Neural progenitor cell (in vitro differentiated cells): ENCODE data around the gene LRCH4. TPM values are rescaled to one million over a fixed set of nuclear protein-coding genes. Genes with fewer than 3 reads are reported as not detected.

ENCODE experiments used
- DNase-seq: peaks from one replicate; pipeline ENCODE4 v3.0.0-alpha.2; 2016; ENCODE audit warnings: low spot score
- H2AFZ ChIP-seq: fragments of 200-600 bp; sonication (generic); replicated peaks from 2 replicates; pipeline ENCODE4 v1.6.1; 2016; ENCODE audit warnings: antibody characterized with exemption
- H3F3A ChIP-seq: fragments of 200-600 bp; sonication (generic); 2 replicates; pipeline ENCODE4 v1.6.1; 2016; ENCODE audit warnings: antibody characterized with exemption, low read depth
- H3K27ac ChIP-seq: fragments of 200-600 bp; sonication (generic); 2 replicates; pipeline ENCODE4 v1.5.1; 2016; ENCODE audit warnings: mild to moderate bottlenecking
- H3K27me3 ChIP-seq: fragments of 200-600 bp; sonication (generic); 2 replicates; pipeline ENCODE4 v1.6.1; 2016; ENCODE audit warnings: mild to moderate bottlenecking, moderate library complexity
- H3K36me3 ChIP-seq: fragments of 200-600 bp; sonication (generic); 2 replicates; pipeline ENCODE4 v1.5.1; 2016
- H3K4me1 ChIP-seq: fragments of 200-600 bp; sonication (generic); 2 replicates; pipeline ENCODE4 v1.6.1; 2016; ENCODE audit warnings: mixed run types
- H3K4me2 ChIP-seq: fragments of 200-600 bp; sonication (generic); 2 replicates; pipeline ENCODE4 v1.6.1; 2016
- H3K4me3 ChIP-seq: fragments of 200-600 bp; sonication (generic); 2 replicates; pipeline ENCODE4 v1.5.1; 2016
- H3K79me2 ChIP-seq: fragments of 200-600 bp; sonication (generic); 2 replicates; pipeline ENCODE4 v1.6.1; 2016; ENCODE audit warnings: low read depth
- H3K9ac ChIP-seq: fragments of 200-600 bp; sonication (generic); 2 replicates; pipeline ENCODE4 v1.6.1; 2016
- H3K9me3 ChIP-seq: fragments of 200-600 bp; sonication (generic); 2 replicates; pipeline ENCODE4 v1.5.1; 2016; ENCODE audit warnings: low read depth
- H4K20me1 ChIP-seq: fragments of 200-600 bp; sonication (generic); 2 replicates; pipeline ENCODE4 v1.6.1; 2016; ENCODE audit warnings: low read depth
- H3K27ac Mint-ChIP-seq: 3 replicates; pipeline ENCODE4 v1.8.0; 2021; ENCODE audit warnings: mixed read lengths
- H3K27me3 Mint-ChIP-seq: 2 replicates; pipeline ENCODE4 v1.8.0; 2022; ENCODE audit warnings: low read depth, mild to moderate bottlenecking, inconsistent platforms, moderate library complexity, mixed read lengths; ENCODE audit not compliant: insufficient read depth
- H3K36me3 Mint-ChIP-seq: 3 replicates; pipeline ENCODE4 v1.8.0; 2021; ENCODE audit warnings: mixed read lengths
- H3K4me1 Mint-ChIP-seq: 3 replicates; pipeline ENCODE4 v1.8.0; 2021; ENCODE audit warnings: mixed read lengths
- H3K4me3 Mint-ChIP-seq: 3 replicates; pipeline ENCODE4 v1.8.0; 2021; ENCODE audit warnings: mild to moderate bottlenecking, moderate library complexity, mixed read lengths
- H3K9me3 Mint-ChIP-seq: 3 replicates; pipeline ENCODE4 v1.8.0; 2020; ENCODE audit warnings: mixed read lengths
- EZH2 ChIP-seq: fragments of 200-600 bp; sonication (generic); IDR thresholded peaks from 2 replicates; pipeline ENCODE4 v1.6.1; 2017; ENCODE audit warnings: antibody characterized with exemption, mild to moderate bottlenecking, moderate library complexity
- EZH2phosphoT487 ChIP-seq: fragments of 200-600 bp; sonication (generic); IDR thresholded peaks from 2 replicates; pipeline ENCODE4 v1.6.1; 2017; ENCODE audit warnings: antibody characterized with exemption
- total RNA-seq: library from RNA; depleted of rRNA; stranded (reverse); fragments of >200 nt; gene quantifications from 2 replicates; pipeline ENCODE4 v1.2.3, GENCODE V29; 2015; ENCODE audit warnings: low replicate concordance
- TF ChIP-seq, protein P1 (sequence below): fragments of 200-600 bp; sonication (generic); IDR thresholded peaks from 2 replicates; pipeline ENCODE4 v1.5.1; 2017; ENCODE audit warnings: antibody characterized with exemption, mild to moderate bottlenecking

Gene LRCH4
- total RNA-seq, 1 donor from 2014 or later, result 4.5 TPM

DNA sequence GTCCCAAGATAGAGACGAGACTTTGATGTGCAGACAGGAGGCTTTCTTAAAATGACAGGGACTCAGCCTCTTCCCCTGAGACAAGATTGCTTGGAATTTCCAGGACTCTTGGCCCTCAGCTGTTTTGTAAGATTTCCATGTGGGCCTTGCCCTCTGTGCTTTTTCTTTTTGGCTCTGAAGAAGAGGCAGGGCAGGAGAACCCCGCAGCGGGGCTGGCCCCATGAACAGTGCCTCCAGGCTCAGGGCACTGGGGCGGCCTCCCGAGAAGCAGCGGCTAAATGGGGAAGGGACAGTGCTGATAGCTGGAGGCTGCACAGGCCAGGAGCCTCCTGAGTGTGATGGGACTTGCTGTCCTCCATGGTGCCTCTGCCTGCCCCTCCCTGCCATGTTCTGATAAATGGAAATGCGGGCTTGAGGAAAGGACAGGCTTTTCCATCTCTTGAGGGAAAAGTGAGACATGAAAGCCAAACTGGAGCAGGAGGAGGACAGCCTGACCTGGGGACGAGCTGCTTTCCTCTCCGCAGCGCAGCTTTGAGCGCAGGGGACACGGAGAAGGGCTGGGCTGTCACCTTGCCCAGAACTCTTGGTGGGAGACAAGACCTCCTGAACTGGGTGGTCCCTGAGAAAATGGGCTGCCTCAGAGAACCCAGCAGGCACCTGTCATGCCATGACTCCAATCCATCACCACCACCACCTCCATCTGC is 24.3 kb downstream of the LRCH4 start:
- H3K9me3 ChIP-seq, result no peaks in the 10 kb centered on the region
- no peaks in the 10 kb centered on the region for H3K79me2 ChIP-seq
- H3K36me3 ChIP-seq, result no peaks in the 10 kb centered on the region
- TF ChIP-seq, protein P1, sequence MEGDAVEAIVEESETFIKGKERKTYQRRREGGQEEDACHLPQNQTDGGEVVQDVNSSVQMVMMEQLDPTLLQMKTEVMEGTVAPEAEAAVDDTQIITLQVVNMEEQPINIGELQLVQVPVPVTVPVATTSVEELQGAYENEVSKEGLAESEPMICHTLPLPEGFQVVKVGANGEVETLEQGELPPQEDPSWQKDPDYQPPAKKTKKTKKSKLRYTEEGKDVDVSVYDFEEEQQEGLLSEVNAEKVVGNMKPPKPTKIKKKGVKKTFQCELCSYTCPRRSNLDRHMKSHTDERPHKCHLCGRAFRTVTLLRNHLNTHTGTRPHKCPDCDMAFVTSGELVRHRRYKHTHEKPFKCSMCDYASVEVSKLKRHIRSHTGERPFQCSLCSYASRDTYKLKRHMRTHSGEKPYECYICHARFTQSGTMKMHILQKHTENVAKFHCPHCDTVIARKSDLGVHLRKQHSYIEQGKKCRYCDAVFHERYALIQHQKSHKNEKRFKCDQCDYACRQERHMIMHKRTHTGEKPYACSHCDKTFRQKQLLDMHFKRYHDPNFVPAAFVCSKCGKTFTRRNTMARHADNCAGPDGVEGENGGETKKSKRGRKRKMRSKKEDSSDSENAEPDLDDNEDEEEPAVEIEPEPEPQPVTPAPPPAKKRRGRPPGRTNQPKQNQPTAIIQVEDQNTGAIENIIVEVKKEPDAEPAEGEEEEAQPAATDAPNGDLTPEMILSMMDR, result no peak
- TF ChIP-seq EZH2, result no peak
- no peak for TF ChIP-seq EZH2phosphoT487
- DNase-seq, result no peak
- H3K4me3 ChIP-seq, result no peak overlapping the region
- H3K9me3 Mint-ChIP-seq, result peaks cover 2% of the 10 kb centered on the region
- H2AFZ ChIP-seq, result no peak overlapping the region
- H3K27me3 ChIP-seq, result no peaks in the 10 kb centered on the region
- H4K20me1 ChIP-seq, result no peaks in the 10 kb centered on the region
- H3K27ac Mint-ChIP-seq, result peak overlapping the region; percentile 69
- no peaks in the 10 kb centered on the region for H3K4me1 ChIP-seq
- H3F3A ChIP-seq, result peaks cover 3% of the 10 kb centered on the region
- H3K4me1 Mint-ChIP-seq, result peaks cover 7% of the 10 kb centered on the region
- no peak overlapping the region for H3K9ac ChIP-seq
- H3K4me3 Mint-ChIP-seq, result no peak overlapping the region
- H3K27me3 Mint-ChIP-seq, result peaks cover 2% of the 10 kb centered on the region
- H3K36me3 Mint-ChIP-seq, result peaks cover 2% of the 10 kb centered on the region
- H3K27ac ChIP-seq, result no peak overlapping the region
- no peak overlapping the region for H3K4me2 ChIP-seq

DNA sequence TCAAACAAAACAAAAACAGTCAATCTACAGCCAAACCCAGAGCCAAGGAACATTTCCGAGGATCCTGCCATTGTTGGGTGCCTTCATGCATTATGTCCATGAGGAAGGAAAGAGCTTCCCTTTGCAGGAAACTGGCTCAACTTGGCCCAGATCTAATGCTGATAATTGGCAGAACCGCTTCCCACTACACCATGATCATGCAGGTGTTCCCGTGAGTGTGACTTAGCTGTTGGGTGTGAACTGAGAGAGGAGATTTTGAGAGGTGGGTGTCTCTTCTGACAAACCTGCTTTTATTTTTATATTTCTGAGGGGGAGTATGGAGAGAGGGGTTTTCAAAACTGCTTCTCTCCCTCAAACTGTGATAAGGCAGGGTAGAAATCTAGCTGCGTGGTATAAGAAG is 26.8 kb downstream of the LRCH4 start:
- Histone ChIP-seq H3F3A (peaks cover 3% of the 10 kb centered on the region), H3K27ac (no peak overlapping the region), H3K4me2 (no peak overlapping the region), H3K9ac (no peak overlapping the region), H4K20me1 (no peaks in the 10 kb centered on the region), H3K4me3 (no peak overlapping the region), H3K9me3 (no peaks in the 10 kb centered on the region), H3K27me3 (no peaks in the 10 kb centered on the region), H3K36me3 (no peaks in the 10 kb centered on the region), H3K79me2 (no peaks in the 10 kb centered on the region), H3K4me1 (no peaks in the 10 kb centered on the region), H2AFZ (no peak overlapping the region)
- H3K36me3 Mint-ChIP-seq, result peaks cover 4% of the 10 kb centered on the region
- no peak for DNase-seq
- H3K27me3 Mint-ChIP-seq, result peaks cover 2% of the 10 kb centered on the region
- TF ChIP-seq EZH2phosphoT487 (no peak), EZH2 (no peak)
- TF ChIP-seq, protein P1, result no peak
- H3K9me3 Mint-ChIP-seq, result no peaks in the 10 kb centered on the region
- H3K4me1 Mint-ChIP-seq, result peaks cover 2% of the 10 kb centered on the region
- H3K4me3 Mint-ChIP-seq, result peak overlapping the region; percentile 27
- H3K27ac Mint-ChIP-seq, result peak overlapping the region; percentile 18

DNA sequence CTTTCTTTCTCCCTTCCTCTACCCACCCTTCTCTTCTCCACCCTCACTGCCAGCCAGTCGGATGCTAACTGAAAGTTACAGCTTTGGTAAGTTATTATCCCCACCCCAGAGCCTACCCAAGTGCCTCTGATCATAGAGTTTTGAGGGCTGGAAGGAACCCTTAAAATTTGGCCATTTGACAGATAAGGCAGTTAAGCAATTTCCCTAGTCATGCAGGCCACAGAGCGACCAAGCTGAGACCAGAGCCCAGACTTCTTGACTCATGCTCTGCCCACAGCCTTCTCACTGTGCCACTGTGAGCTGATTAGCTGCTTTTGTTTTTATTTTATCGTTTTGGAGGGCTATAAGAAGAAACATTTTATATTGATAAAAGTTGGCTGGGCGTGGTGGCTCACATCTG is 29.4 kb downstream of the LRCH4 start:
- no peak overlapping the region for H3K4me2 ChIP-seq
- no peaks in the 10 kb centered on the region for H3K4me1 ChIP-seq
- no peak overlapping the region for H3K9ac ChIP-seq
- H2AFZ ChIP-seq, result no peak overlapping the region
- no peak for DNase-seq
- H3F3A ChIP-seq, result peaks cover 3% of the 10 kb centered on the region
- H3K9me3 ChIP-seq, result no peaks in the 10 kb centered on the region
- no peak overlapping the region for H3K4me3 Mint-ChIP-seq
- peaks cover 1% of the 10 kb centered on the region for H3K27me3 Mint-ChIP-seq
- no peak overlapping the region for H3K4me3 ChIP-seq
- no peak overlapping the region for H3K27ac Mint-ChIP-seq
- H3K36me3 Mint-ChIP-seq, result peaks cover 10% of the 10 kb centered on the region
- H3K27me3 ChIP-seq, result no peaks in the 10 kb centered on the region
- H4K20me1 ChIP-seq, result no peaks in the 10 kb centered on the region
- no peaks in the 10 kb centered on the region for H3K36me3 ChIP-seq
- no peaks in the 10 kb centered on the region for H3K79me2 ChIP-seq
- H3K4me1 Mint-ChIP-seq, result peaks cover 2% of the 10 kb centered on the region
- TF ChIP-seq EZH2, result no peak
- H3K27ac ChIP-seq, result no peak overlapping the region
- no peaks in the 10 kb centered on the region for H3K9me3 Mint-ChIP-seq

DNA sequence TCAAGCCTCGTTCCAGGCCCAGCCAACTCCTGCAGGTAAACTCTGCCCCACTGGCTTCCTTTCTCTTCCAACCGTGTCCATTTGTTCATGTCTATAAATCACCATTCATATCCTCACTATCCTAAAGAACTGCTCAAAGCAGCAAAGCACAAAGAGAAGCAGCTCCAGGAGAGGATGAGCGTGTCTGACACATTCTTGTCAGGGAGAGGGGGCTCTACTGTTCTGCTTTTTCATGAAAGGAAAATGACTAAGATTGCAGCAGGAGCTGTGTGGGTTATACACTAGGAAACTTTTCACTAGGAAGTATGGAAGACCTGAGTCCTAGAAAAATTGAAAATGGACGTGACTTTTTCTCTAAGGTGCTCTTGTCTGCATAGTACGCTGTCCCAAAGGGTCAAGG is 30.2 kb downstream of the LRCH4 start:
- no peak overlapping the region for H2AFZ ChIP-seq
- H3K27me3 Mint-ChIP-seq, result no peaks in the 10 kb centered on the region
- peaks cover 3% of the 10 kb centered on the region for H3F3A ChIP-seq
- H3K27ac Mint-ChIP-seq, result no peak overlapping the region
- no peak overlapping the region for H3K4me3 Mint-ChIP-seq
- peaks cover 10% of the 10 kb centered on the region for H3K36me3 Mint-ChIP-seq
- H3K27ac ChIP-seq, result no peak overlapping the region
- H3K27me3 ChIP-seq, result no peaks in the 10 kb centered on the region
- no peak overlapping the region for H3K9ac ChIP-seq
- no peaks in the 10 kb centered on the region for H4K20me1 ChIP-seq
- H3K36me3 ChIP-seq, result no peaks in the 10 kb centered on the region
- DNase-seq, result no peak
- H3K9me3 ChIP-seq, result no peaks in the 10 kb centered on the region
- no peaks in the 10 kb centered on the region for H3K79me2 ChIP-seq
- peaks cover 2% of the 10 kb centered on the region for H3K4me1 Mint-ChIP-seq
- TF ChIP-seq EZH2 (no peak), EZH2phosphoT487 (no peak)
- TF ChIP-seq, protein P1, result no peak
- no peaks in the 10 kb centered on the region for H3K4me1 ChIP-seq
- no peak overlapping the region for H3K4me2 ChIP-seq
- H3K4me3 ChIP-seq, result no peak overlapping the region
- no peaks in the 10 kb centered on the region for H3K9me3 Mint-ChIP-seq
